Right lung (tissue), 5 donors: ENCODE results near the gene DDIT4. TPM values are rescaled to one million over a fixed set of nuclear protein-coding genes. Genes with fewer than 3 reads are reported as not detected.
"Not testable (repeated sequence)": the region's sequence is repeated elsewhere in the genome, so short reads cannot be mapped to it uniquely, and the experiment has no call there.

Experiments used
- DNase-seq, 2 donors: peaks; one replicate each; pipeline ENCODE4 v3.0.0-alpha.2; 2013
- polyA plus RNA-seq, 5 donors: library from polyadenylated mRNA; unstranded; fragments of 120-200 nt; gene quantifications; one replicate each; pipeline versions ENCODE4 v1.2.1 to v1.2.3, GENCODE V29; 2013; ENCODE audit warnings: inconsistent platforms in 1 of 5, low replicate concordance in 1 of 5; ENCODE audit not compliant: insufficient read length in 5 of 5, insufficient read depth in 1 of 5

Gene DDIT4
- polyA plus RNA-seq, 5 donors: 40.3 to 97.6 (median 57.5) TPM

DNA sequence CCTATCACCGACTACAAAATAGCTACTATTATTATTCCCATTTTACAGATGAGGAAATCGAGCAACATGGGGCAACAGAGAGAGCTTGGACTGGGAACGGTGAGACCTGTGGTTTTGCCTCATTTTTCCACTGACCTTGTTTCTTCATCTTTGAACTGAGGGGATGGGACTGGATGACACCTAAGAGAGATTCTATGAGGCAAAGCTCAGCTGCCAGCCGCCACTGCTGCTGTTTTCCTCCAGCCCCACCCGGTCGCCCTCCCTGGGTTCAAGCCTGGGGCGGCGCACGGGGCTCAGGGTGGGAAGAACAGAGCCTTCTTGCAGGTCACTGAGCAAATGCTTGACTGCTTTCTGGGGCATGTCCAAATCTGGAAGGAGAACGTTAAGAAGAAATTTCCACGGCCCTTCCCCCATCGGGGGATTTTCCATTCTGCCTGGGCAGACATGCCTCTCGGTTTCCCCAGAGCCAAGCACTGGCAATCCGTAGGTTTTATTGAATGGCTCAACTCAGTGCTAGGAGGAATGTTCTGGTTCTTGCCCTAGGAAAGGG lies 12.3 kb downstream of the DDIT4 start:
- no peak for DNase-seq

DNA sequence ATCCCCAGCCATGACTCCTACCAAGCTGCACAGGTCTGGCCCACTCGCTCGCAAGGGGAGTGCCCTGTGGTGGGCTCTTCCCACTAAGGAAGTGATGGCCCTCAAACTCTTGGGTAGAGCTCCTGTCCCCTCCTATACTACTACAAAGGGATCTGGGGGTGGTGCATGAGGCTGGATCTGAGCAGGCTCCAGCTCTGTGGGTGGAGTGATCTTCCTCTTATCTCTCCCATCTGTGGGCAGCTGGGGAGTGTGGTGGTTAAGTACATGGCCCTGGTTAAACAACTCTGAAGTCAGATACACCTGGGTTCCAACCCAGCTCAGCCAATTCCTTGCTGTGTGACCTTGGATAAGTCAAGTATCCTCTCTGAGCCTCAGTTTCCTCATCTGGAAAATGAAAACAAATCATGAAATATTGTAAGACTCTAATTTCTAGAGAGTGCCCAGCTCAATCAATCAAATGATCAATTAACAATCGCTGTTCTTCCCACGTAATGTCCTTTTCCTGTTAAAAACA lies 17.4 kb downstream of the DDIT4 start:
- no peak for DNase-seq

DNA sequence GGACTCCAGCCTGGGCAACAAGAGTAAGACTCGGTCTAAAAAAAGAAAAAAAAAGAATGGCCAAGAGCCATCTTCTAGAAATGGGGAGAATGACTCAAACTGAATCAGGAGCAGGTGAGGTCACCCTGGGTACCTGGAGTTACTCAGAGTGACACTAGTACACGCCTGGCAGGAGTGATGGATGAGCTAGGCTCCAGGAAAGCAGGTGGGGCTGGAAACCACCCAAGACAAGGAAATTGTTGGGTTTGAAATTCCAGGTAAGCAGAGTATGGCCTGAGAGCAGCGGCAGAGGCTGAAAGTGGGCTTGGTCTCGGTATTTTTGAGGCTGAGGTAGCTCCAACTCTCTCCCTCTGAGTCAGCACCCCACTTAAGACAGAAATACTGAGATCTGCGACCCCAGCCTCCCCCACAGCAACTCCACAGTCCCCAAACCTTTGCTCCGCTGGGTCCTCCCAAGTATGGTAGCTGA lies 18.5 kb downstream of the DDIT4 start:
- no peak for DNase-seq

DNA sequence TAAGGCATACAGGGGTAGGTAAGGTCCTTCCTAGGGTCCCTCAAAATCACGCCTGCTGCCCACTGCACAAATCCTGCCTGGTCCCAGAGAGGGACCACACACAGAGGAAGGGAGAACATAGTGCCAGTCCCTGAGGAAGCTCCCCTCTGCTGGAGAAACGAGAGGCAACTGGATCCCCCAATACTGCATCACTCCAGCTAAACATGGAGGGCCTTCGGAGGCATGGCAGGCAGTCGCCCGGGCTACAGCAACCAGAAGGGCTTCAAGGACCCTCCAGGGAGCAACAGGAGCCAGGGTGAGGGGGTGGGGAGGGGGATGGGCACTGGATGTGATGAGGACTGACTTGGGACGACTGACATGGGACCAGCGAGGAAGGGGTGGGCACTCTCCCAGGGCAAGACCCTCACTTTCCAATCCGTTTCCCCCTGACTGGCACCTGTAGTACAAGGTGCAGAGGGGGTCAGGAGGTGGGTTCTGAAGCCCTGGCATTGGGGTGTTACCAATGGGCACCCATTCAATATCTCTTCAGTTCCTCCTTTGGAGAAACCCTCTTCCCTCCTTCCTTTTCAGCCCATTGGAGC lies 21.7 kb downstream of the DDIT4 start:
- no peak for DNase-seq

DNA sequence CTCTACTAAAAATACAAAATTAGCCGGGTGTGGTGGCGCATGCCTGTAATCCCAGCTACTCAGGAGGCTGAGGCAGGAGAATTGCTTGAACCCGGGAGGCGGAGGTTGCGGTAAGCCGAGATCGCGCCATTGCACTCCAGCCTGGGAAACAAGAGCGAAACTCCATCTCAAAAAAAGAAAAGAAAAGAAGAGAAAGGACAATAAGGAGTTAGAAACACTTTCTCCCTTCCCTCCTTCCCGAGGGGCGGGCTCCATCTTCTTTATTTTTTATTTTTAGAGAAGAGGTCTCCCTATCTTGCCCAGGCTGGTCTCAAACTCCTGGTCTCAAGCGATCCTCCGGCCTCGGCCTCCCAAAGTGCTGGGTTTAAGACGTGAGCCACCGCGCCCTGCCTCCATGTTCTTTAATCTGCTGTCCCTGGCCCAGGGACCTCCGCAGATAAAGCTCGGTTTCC lies 23.1 kb downstream of the DDIT4 start:
- not testable (repeated sequence) for DNase-seq

DNA sequence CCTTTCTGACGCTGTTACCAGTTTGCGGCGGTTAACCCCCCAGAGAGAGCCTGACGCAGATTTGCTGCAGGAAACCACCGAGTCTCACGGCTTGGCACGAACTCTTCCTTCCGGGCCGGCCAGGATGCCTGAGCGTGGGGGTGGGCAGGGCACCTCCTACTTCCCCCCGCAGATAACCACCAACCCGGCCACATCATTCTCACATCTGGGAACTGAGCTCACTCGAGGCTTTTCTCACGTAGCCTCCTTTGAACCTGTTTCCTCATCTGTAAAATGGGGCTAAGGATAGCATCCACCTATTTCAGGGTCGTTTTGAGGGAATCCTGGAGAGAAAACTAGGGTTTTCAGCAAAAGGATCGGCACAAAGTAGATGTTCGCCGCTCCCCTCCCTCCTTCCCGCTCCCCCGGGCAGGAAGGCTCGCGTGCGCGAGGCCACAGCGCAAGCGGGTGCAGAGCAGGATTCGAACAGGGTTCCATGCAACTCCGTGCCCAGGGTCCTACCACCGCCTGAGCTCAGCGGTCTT lies 23.6 kb downstream of the DDIT4 start:
- peak in 1 of 2 donors; percentile 35 for DNase-seq

DNA sequence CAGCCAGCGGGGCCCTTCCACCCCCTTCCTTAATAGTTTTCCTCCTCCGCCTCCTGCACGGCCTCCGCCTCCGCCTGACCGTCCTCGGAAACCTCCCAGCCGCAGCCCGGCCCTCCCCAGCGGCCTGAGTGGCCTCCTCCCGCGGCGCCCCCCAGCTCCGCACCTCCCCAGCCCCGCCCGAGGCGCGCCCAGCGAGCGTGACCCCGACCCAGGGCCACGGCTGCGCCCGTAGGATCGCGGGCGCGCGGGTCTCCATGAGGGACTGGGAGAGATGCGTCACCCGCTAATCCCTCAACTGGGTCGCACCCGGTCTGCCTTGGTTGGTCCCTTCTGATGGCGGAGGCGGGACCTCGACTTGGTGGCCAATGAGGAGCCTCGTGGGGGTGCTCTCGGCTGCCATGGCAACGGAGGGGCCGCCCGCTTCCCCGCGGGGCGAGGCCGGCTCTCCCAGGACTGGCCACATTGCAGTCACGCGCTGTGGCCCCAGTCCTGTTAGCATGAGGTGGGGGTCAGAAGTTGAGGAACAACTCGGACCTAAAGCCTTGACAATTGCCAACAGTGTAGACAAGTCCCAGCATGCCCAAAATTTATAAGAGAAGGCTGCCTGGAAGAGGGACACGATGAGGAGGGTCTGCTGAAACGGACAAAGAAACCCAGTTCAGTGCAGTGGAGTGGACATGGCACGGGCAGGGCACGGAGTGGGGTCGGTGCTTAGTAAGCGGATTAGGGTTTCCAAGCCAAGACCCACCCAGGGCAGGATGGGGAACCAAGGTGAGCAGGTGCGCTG lies 24.3 kb downstream of the DDIT4 start:
- DNase-seq: peak; percentile 92 to 96

DNA sequence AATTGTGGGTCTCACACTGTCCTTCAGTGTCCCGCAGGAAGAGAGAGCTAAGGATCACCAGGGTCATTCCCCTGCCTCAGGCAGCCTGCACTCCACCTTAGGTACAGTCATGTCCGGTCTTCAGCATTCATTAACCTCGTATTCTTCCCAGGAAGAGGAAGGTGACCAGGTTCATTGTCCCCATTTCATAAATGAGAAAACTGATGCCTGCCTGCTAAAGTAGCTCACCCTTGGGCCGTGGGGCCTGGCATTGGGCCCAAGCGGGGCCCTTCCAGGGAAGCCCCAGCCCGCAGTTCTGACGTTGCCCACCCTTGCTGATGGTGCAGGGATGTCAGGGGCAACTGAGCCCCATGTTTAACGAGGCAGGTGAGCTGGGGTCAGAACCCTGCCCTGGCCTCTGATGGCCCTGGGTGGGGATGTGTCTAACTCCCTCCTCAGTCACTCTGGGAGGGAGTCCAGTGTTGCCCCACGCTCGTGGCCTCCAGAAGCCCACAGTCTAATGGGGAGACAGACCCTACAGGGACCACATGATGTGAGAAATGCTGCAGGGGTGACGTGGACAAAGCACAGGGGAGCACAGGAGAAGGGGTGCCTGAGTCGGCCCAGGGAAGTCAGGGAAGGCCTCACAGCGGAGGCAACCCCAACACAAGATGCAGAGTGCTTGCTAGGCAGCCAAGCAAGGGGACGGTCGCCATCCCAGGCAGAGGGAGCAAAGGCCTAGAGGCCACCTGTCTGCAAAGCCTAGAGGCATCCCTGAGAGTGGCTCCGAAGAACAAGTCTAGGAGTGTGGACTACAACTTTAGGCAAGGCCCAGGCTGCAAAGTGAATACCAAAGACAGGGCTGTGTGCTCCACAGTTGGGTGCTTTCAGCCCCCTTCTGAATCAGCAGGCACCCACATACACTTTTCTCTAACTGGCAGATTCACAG lies 25.1 kb downstream of the DDIT4 start:
- DNase-seq: no peak

DNA sequence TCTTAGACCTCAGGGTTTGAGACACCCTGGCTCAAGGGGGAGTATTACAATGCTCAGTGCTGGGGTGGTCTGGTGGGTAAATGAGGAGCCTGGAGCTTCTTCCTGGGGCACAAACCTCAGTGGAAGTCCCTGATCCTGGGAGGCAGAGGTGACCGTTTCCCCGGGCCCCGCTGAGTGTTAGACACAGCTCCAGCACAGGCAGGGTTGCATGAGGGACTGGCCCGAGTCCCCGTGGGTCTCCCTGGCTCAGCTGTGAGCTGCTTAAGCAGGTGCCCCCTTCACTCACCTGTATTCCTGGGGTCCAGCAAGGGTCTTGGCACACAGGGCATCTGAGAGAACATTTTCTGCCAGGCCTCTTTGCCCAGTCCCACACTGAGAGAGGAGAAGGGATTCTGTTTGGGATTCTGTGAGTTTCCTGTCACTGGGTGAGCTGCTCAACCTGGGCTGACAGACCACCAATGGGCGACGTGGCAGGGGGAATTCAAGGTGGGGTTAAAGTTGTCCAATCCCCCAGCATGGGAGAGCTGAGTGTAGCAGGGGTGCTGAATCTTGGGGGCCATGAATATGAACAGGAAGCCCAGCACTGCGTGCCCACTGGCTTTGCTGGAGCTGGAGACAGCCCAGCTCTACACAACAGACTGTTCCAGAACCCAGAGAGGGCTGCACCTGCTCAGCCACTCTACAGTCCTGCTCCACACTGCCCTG lies 29.9 kb downstream of the DDIT4 start:
- no peak for DNase-seq

DNA sequence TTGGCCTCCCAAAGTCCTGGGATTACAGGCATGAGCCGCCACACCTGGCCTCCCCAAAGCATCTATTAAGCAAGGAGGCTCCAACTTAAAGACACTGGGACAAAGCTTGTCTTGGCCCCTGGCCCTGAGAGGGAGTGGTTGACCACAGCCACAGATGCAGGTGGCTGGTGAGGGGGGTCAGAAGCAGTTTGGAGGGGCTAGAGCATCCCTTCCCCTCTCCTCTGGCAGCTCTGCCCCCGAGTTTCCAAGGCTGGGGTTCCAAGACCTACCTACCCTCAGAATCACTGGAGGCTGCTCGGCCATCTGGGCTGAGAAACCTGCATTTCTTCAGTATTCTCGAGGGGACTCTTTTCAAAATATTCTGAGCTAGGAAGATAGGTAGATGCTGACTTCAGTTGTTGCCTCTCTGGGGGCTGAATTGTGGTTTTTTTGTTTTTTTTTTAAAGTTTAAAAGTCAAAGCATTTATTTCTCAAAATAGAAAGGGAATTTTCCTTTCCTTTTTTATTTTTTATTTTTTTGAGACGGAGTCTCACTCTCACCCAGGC lies 32.6 kb downstream of the DDIT4 start:
- DNase-seq: no peak

DNA sequence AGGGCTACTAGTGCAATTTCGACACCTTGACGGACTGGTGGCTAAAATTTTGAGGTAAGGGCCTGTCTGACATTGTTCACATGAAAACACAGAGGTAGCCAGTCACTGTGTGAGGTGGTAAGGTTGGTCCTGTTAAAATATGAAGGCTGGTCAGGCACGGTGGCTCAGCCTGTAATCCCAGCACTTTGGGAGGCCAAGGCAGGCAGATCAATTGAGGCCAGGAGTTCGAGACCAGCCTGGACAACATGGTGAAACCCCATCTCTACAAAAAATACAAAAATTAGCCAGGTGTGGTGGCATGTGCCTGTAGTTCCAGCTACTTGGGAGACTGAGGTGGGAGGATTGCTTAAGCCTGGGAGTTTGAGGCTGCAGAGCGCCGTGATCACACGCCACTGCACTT lies 34.0 kb downstream of the DDIT4 start:
- DNase-seq: not testable (repeated sequence)

DNA sequence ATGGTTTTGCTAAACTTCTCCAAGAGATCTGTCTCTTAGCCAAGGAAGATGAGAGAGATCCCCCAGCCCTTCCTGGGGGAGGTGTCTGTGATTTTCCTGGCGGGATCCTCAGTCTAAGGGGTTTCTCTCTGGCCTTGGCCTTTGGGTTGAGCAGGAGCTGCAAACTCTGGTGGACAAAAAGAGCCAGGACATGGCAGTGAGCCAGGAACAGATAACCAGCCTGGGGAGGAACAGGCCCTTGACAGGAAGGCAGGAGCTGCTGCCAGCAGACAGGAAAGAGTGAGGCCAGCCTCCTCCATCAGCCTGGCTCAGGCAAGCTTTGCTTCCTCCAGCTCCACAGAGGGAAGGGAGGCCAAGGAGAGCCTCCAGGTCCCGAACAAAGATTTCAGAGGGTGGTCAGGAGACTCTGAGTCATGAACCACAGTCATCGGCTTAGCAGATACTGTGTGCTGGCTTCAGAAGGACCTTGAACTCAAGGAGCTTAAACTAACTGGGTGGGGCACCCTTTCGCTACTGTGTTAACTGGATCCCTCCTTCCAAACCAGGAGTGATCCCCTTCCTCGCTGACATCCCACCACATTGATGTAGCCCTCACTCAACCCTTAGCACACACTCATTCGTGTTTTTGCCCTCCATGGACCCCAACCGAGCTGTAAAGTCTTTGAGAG lies 34.7 kb downstream of the DDIT4 start:
- DNase-seq: no peak

DNA sequence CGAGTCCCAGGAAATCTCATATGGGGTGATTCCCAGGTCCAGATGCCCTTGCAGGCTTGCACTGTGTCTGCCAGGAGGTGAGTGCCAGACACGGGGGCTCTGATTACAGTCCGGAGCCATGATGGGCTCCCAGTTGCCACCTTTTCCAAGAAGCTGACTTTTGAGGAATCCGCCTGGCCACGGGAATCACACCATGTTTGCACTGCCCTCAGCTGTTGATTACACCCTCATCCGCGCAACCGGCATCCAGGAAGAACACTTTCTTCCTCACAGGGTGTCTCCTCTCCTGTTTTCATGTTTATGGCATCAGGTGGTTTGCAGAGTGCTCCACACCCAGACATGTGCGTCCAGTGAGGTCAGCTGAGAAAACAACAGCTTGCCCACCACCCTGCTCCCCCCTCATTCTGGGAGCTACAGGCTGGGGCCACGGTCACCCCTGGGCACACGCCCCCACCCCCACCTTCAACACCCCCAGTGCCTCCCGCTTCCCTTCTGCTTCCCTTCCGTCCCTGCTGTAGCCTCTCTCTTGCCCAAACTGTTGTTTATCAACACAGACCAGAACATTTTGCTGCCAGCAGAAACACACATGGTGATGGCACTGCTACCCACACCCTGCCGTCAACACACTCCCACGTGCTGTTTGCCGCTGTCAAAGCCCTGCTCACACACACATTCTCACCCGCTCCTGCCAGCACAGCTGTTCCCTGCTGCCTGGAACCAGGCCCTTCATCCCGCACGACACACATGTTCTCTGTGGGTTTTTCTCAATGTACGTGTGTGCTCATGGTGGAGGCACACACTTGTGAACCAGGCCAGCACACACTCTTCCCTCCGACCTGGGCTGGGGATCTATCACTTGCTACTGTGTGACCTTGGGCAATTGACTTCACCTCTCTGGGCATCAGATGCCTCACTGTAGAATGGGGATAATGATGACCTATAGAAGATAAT lies 35.8 kb downstream of the DDIT4 start:
- peak; percentile 65 to 72 for DNase-seq

DNA sequence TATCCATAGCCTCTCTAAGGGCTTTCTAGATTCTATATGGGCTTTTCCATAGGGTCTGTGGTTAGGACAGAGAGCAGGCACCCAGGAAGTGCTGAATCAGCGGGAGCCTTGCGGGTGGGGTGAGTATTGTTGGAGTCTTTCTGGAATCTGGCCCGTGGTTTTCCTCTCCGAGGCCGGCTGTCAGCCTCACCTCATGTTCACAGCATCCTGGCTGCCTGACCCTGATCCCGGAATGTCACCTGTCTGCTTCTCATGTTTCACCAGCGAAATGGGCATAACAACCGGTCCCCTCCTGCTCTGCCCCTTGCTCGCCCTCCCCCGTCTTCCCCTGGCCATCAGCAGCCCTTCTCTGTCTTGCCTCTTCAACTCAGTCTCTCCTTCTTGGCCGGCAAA lies 36.5 kb downstream of the DDIT4 start:
- no peak for DNase-seq

DNA sequence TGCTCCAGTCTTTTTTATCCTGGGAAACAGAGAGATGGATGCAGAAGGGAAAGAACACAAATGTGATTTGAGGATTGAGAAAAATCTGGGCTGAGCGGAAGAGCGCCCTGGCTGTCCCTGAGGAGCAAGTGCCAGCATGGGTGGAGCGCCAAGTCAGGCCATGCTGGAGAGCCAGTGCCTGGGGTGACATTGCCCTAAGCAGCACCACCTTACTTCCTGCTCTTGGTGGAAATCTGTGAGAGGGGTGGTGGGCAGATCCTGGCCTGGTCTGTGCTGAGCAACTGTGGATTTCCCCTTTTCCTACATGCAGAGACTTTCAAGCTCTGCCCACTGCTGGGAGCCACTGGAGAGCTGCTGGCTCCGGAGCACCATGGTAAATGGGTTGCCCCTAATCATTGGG lies 36.9 kb downstream of the DDIT4 start:
- DNase-seq: no peak

DNA sequence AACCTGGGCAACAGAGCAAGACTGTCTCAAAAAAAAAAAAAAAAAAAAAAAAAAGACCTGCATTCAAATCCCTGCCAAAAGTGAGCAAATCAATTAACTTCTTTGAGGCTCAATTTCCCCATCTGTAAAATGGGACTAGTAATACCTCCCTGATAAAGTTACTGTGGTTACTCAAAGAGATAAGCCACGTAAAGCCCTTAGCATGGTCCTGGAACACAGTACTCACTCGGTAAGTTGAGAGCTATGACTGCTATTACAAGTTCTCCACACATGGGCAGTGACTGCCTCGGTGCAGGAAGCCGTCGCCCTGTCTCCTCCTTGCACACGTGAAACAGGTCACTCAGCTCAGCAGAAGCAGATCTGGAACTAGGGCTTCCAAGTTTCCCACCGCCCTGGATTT lies 37.9 kb downstream of the DDIT4 start:
- no peak for DNase-seq

DNA sequence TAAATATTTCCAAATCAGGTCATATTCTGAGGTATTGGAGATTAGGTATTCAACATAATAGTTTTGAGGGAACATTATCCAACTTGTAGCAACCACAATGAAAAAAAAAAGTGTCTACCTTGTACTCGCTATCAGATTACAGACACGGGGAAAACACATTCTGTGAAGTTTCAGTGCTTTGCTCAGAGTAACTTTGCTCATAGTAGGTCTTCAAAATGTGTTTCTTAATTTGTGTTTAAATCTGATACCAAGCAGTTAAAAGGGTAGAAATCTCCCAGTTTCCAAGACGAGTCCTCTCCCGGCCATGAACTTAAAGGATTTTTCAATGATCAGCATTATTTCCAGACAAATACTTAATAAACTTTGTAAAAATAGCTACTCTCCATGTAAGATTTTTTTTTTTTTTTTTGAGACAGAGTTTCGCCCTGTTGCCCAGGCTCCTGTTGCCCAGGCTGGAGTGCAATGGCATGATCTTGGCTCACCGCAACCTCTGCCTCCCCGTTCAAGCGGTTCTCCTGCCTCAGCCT lies 39.2 kb downstream of the DDIT4 start:
- no peak for DNase-seq

DNA sequence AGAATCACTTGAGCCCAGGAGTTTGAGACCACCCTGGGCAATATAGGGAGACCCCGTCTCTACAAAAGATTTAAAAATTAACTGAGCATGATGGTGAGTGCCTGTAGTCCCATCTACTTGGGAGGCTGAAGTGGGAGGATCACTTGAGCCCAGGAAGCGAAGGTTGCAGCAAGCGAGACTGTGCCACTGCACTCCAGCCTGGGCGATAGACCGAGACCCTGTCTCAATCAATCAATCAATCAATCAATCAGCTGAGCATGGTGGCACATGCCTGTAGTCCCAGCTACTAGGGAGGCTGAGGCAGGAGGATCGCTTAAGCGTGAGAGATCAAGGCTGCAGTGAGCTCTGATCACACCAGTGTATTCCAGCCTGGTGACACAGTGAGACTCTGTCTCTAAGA lies 40.5 kb downstream of the DDIT4 start:
- DNase-seq: no peak

DNA sequence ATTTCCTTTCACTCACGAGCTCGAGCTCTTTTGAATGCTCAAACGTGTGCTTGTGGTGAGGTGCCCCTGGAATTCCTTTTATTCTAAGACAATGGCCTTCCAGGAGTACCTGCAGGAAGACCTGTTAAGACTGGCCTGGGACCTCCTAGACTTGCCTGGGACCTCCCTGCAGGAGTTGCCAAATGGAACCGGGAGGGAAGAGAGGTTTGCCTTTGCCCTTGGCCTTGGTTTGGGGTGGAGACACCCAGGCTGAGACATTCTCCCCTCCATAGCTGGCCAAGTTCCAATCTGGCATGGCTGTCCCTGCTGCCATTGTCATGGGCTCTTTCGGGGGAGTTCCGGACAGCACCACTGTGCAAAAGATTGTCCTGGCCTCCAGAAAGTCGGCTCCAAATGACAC lies 41.3 kb downstream of the DDIT4 start:
- DNase-seq: no peak
